Fibroblast of the aortic adventitia (primary cell): ENCODE data around the gene RXFP4. TPM values are rescaled to one million over a fixed set of nuclear protein-coding genes. Genes with fewer than 3 reads are reported as not detected.

Experiments
- DNase-seq: peaks from one replicate; pipeline ENCODE4 v3.0.0-alpha.2; 2010; ENCODE audit warnings: low read depth
- H3K4me3 ChIP-seq: 2 replicates; pipeline ENCODE4 v1.5.1; 2011; ENCODE audit warnings: low read depth, mild to moderate bottlenecking, control low read depth, low read length, moderate library complexity
- total RNA-seq: library from RNA; depleted of rRNA; stranded (reverse); fragments of >200 nt; gene quantifications from 2 replicates; pipeline ENCODE4 v1.2.3, GENCODE V29; 2012; ENCODE audit warnings: low replicate concordance
- TF ChIP-seq, protein P1 (sequence below): IDR thresholded peaks from 2 replicates; pipeline ENCODE4 v1.5.1; 2011; ENCODE audit warnings: mild to moderate bottlenecking, low read length, control low read depth, inconsistent platforms; ENCODE audit not compliant: insufficient read depth

Gene RXFP4
- total RNA-seq, 1 donor: 0.09 TPM

DNA sequence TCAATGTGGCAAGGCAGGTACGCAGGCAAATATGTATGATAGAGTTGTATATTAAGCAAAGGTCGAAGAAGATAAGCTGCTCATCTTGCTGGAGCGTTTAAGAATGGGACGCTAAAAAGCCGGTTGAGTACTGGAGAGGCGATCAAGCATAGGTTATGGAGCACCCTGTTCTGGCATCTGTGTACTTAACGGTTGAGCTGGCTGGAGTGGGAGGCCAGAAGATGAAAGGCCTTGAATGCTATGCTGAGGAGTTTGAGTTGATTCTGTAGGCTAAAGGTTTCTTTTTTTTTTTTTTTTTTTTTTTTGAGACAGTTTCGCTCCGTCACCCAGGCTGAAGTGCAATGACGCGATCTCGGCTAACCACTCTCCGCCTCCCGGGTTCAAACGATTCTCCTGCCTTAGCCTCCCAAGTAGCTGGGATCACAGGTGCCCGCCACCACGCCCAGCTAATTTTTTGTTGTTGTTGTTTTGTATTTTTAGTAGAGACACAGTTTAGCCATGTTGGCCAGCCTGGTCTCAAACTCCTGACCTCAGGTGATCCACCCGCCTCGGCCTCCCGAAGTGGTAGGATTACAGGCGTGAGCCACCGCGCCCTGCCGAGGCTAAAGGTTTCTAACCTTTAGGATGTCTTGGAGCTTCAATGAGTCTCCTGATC, 6.4 kb upstream of the RXFP4 start:
- peak overlapping the region; percentile 69 for H3K4me3 ChIP-seq
- TF ChIP-seq, protein P1, sequence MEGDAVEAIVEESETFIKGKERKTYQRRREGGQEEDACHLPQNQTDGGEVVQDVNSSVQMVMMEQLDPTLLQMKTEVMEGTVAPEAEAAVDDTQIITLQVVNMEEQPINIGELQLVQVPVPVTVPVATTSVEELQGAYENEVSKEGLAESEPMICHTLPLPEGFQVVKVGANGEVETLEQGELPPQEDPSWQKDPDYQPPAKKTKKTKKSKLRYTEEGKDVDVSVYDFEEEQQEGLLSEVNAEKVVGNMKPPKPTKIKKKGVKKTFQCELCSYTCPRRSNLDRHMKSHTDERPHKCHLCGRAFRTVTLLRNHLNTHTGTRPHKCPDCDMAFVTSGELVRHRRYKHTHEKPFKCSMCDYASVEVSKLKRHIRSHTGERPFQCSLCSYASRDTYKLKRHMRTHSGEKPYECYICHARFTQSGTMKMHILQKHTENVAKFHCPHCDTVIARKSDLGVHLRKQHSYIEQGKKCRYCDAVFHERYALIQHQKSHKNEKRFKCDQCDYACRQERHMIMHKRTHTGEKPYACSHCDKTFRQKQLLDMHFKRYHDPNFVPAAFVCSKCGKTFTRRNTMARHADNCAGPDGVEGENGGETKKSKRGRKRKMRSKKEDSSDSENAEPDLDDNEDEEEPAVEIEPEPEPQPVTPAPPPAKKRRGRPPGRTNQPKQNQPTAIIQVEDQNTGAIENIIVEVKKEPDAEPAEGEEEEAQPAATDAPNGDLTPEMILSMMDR: no peak
- no peak for DNase-seq

DNA sequence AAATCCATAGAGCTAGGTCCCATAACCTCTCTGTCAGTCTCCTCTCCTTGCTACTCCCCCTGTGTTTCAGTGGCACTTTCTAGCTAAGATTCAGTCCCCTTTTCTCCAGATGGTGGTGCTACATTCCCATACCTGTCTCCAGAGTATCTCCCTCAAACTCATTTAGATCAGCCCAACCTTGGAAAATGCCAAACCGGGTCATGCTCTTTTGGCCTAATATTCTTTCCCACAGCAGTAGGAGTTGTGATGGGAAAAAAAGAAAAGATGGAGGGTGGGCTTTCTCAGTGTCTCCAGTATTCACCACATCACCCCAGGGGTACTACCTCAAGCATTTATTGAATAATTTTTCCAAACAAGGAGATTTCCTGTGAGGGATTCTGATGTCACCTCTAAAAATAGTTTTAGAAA, 3.2 kb upstream of the RXFP4 start:
- TF ChIP-seq, protein P1: peak; percentile 69
- H3K4me3 ChIP-seq: no peak overlapping the region
- DNase-seq: peak; percentile 80

DNA sequence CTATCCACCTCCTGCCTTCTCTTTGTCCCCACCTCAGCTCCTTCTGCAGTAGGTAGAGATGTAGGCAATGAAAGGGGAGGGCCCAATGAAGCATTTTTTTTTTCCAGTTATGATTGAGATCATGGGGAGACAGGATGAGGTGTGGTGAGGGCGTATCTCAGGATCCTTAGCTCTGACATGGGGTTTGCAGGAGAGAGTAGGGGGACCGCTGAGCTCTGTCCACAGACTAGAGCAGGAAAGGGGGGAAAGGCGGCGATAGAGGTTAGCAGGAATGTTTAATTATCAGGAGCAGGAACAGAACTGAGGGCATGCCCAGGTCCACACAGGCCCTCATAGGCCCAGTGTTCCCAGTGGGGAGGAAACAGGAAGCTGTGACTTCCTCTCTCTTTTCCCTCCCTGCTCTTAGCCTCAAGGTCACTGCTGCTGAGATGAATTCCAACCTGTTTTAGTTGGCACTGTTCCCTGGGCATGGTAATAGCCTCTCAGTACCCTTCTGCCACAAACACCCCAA, 901 bp upstream of the RXFP4 start:
- TF ChIP-seq, protein P1: no peak
- no peak overlapping the region for H3K4me3 ChIP-seq
- peak; percentile 76 for DNase-seq

DNA sequence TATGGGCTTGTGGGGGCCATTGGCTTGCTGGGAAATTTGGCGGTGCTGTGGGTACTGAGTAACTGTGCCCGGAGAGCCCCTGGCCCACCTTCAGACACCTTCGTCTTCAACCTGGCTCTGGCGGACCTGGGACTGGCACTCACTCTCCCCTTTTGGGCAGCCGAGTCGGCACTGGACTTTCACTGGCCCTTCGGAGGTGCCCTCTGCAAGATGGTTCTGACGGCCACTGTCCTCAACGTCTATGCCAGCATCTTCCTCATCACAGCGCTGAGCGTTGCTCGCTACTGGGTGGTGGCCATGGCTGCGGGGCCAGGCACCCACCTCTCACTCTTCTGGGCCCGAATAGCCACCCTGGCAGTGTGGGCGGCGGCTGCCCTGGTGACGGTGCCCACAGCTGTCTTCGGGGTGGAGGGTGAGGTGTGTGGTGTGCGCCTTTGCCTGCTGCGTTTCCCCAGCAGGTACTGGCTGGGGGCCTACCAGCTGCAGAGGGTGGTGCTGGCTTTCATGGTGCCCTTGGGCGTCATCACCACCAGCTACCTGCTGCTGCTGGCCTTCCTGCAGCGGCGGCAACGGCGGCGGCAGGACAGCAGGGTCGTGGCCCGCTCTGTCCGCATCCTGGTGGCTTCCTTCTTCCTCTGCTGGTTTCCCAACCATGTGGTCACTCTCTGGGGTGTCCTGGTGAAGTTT, 550 bp downstream of the RXFP4 start:
- no peak for DNase-seq
- TF ChIP-seq, protein P1: no peak
- no peak overlapping the region for H3K4me3 ChIP-seq

DNA sequence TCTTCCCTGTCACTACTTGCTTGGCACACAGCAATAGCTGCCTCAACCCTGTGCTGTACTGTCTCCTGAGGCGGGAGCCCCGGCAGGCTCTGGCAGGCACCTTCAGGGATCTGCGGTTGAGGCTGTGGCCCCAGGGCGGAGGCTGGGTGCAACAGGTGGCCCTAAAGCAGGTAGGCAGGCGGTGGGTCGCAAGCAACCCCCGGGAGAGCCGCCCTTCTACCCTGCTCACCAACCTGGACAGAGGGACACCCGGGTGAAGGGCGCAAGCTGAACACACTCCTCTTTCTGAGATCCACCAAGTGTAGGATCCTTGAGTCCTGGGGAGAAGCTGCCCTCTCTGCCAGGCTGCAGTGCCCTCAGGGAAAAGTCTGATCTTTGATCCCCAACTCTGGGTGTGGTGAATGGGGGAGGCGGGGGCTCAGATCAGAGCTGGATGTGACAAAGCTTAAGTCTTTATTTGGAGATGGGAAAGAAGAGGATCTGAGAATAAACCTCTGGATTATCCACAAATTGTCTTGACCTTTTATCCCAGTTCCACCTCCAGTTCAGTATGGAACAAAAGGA, 1.2 kb downstream of the RXFP4 start:
- no peak overlapping the region for H3K4me3 ChIP-seq
- DNase-seq: peak; percentile 33
- TF ChIP-seq, protein P1: no peak

DNA sequence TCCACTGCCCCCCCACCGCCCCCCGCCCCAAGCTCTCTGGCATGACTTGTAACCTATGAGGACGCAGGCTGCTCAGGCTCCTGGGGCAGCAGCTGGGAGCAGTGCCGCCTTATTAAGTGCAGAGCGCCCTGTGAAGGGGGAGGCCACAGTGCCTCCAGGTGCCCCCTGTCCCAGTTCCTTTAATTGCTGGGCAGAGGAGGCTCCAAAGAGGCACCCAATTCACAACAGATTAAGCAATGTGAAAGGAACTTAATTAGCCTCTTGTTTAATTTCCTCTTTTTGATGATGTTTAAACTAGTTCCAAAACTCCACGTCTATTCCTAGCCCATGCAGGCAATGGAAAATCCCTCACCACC, 3.0 kb downstream of the RXFP4 start:
- DNase-seq: no peak
- TF ChIP-seq, protein P1: no peak
- no peak overlapping the region for H3K4me3 ChIP-seq
